Stimulated activated CD8-positive, alpha-beta memory T cell treated with anti-CD3 and anti-CD28 coated beads, Interleukin-4, amount 100 ng/mL, for 48 hours (primary cell): ENCODE data around the gene HSF2BP.
"Not testable (repeated sequence)": the region's sequence is repeated elsewhere in the genome, so short reads cannot be mapped to it uniquely, and the experiment has no call there.

Experiments used
- DNase-seq: peaks from one replicate; pipeline ENCODE4 v3.0.0-alpha.2; 2020

The HSF2BP gene

GRCh38 chr21:43659136-43660000, at the start of gene HSF2BP, which contains the start of gene RRP1B:
Gene HSF2BP (minus strand): TSS chr21:43659488. CDS start chr21:43658096, 1,392 bp downstream.
Gene RRP1B (plus strand): TSS chr21:43659560. CDS start chr21:43659665, 105 bp downstream.
- DNase-seq = peak; percentile 85

GRCh38 chr21:43708745-43709381, 49.6 kb upstream of the HSF2BP start:
- no peak for DNase-seq

- DNase-seq = no peak
Observed at GRCh38 chr21:43707462-43707861, 48.2 kb upstream of the HSF2BP start.

- peak; percentile 46 for DNase-seq
Observed at GRCh38 chr21:43703035-43703880, 44.0 kb upstream of the HSF2BP start.

- DNase-seq = no peak
Observed at GRCh38 chr21:43702785-43703034, 43.4 kb upstream of the HSF2BP start.

- DNase-seq = no peak
Observed at GRCh38 chr21:43701936-43702784, 42.9 kb upstream of the HSF2BP start.

- no peak for DNase-seq
Observed at GRCh38 chr21:43699933-43700599, 40.8 kb upstream of the HSF2BP start.

- not testable (repeated sequence) for DNase-seq
Observed at GRCh38 chr21:43699492-43699777, 40.1 kb upstream of the HSF2BP start.

GRCh38 chr21:43697758-43698643, 38.7 kb upstream of the HSF2BP start:
- no peak for DNase-seq

- DNase-seq = no peak
Observed at GRCh38 chr21:43696214-43696613, 36.9 kb upstream of the HSF2BP start.

GRCh38 chr21:43694437-43695079, 35.3 kb upstream of the HSF2BP start:
- DNase-seq = no peak

GRCh38 chr21:43693981-43694380, 34.7 kb upstream of the HSF2BP start:
- DNase-seq = no peak

- DNase-seq = no peak
Observed at GRCh38 chr21:43692949-43693348, 33.7 kb upstream of the HSF2BP start.

GRCh38 chr21:43691801-43692200, 32.5 kb upstream of the HSF2BP start:
- no peak for DNase-seq

- DNase-seq = no peak
Observed at GRCh38 chr21:43691086-43691795, 32.0 kb upstream of the HSF2BP start.

- no peak for DNase-seq
Observed at GRCh38 chr21:43690346-43690745, 31.1 kb upstream of the HSF2BP start.

GRCh38 chr21:43689556-43690337, 30.5 kb upstream of the HSF2BP start:
- DNase-seq = no peak

- DNase-seq = no peak
Observed at GRCh38 chr21:43688906-43689305, 29.6 kb upstream of the HSF2BP start.
